Aorta (tissue), 5 donors: ENCODE data around the gene LRSAM1. TPM values are rescaled to one million over a fixed set of nuclear protein-coding genes. Genes with fewer than 3 reads are reported as not detected.

ENCODE experiments used
- ATAC-seq: fragments of 200-7000 bp; cut with Tn5 transposase; one replicate; pipeline ENCODE4 v1.9.1; 2022; ENCODE audit warnings: moderate library complexity; ENCODE audit not compliant: low FRiP score
- DNase-seq, 2 donors: peaks; one replicate each; pipeline ENCODE4 v3.0.0-alpha.2; 2020
- H3K27ac ChIP-seq, 2 donors: one replicate each; pipeline ENCODE4 v1.5.1; 2013; ENCODE audit warnings: low read length in 2 of 2, mild to moderate bottlenecking in 2 of 2, moderate library complexity in 2 of 2, control low read depth in 1 of 2, inconsistent platforms in 1 of 2, low read depth in 1 of 2
- H3K27me3 ChIP-seq, 2 donors: one replicate each; pipeline ENCODE4 v1.6.1; 2013; ENCODE audit warnings: control low read depth in 1 of 2, low read length in 1 of 2, mild to moderate bottlenecking in 1 of 2, moderate library complexity in 1 of 2; ENCODE audit not compliant: insufficient read depth in 2 of 2, control insufficient read depth in 1 of 2
- H3K36me3 ChIP-seq, 2 donors: one replicate each; pipeline ENCODE4 v1.6.1; 2013; ENCODE audit warnings: control low read depth in 1 of 2, low read length in 1 of 2, mild to moderate bottlenecking in 1 of 2; ENCODE audit not compliant: insufficient read depth in 2 of 2, control insufficient read depth in 1 of 2
- H3K4me1 ChIP-seq, 2 donors: one replicate each; pipeline ENCODE4 v1.6.1; 2013; ENCODE audit warnings: low read length in 2 of 2, control low read depth in 1 of 2, mild to moderate bottlenecking in 1 of 2, moderate library complexity in 1 of 2; ENCODE audit not compliant: insufficient read depth in 2 of 2, control insufficient read depth in 1 of 2
- H3K4me3 ChIP-seq, 2 donors: one replicate each; pipeline ENCODE4 v1.5.1; 2013; ENCODE audit warnings: low read length in 2 of 2, control low read depth in 1 of 2, mild to moderate bottlenecking in 1 of 2
- H3K9me3 ChIP-seq: one replicate; pipeline ENCODE4 v1.6.1; 2013; ENCODE audit warnings: mild to moderate bottlenecking, low read length; ENCODE audit not compliant: control insufficient read depth
- WGBS, 2 donors: extraction: QIAGEN DNeasy Blood & Tissue Kit; methylation state at CpG; one replicate each; pipeline ENCODE4 v1.1.7; 2013; 5-methylcytosine and 5-hydroxymethylcytosine counted together
- intact Hi-C, 2 donors: fragments of 100-400 bp; cut with DNase I; formaldehyde crosslinking; loops; one replicate each; pipeline versions ENCODE4 v1.14.2 to v1.15.0; 2022
- polyA plus RNA-seq, 2 donors: library from polyadenylated mRNA; stranded (reverse); fragments of 200-250 nt; gene quantifications; one replicate each; pipeline ENCODE4 v1.2.3, GENCODE V29; 2013
- total RNA-seq, 2 donors: library from RNA; stranded (reverse); fragmentation: NEBNext Ultra II Directional; extraction: Animal tissue kit (Norgen Biotek cat#: 25700); gene quantifications; one replicate each; pipeline ENCODE4 v1.2.1, GENCODE V29; 2021
- donor health status: healthy with polysubstance abuse.
- donor health status: Bipolar disorder and iron deficiency.
- donor health status: DM: no; HTN: no; CAD: no.
- donor health status: DM: no; HTN: no; CAD: no.
- donor health status: DM: yes; HTN: yes; CAD: no.

LRSAM1 gene
- total and polyA plus RNA-seq, 4 donors, result 9.3 to 38.8 (median 22.0) TPM

- ATAC-seq (no peak), DNase-seq (no peak)
- peak overlapping the region; percentile 35 to 71 for H3K27ac ChIP-seq
- no peak overlapping the region for H3K4me3 ChIP-seq
- no peaks in the 10 kb centered on the region for H3K9me3 ChIP-seq
- 82 to 83% methylated on average over 14 of the region's 14 CpGs for WGBS, 2 donors
- intact Hi-C loops, result no loop called here
- no peaks in the 10 kb centered on the region for H3K4me1 ChIP-seq
- H3K27me3 ChIP-seq, result no peaks in the 10 kb centered on the region
- peaks cover 0 to 2% of the 10 kb centered on the region in 2 donors for H3K36me3 ChIP-seq
Observed at GRCh38 chr9:127495884-127496555, 44.7 kb downstream of the LRSAM1 start.

GRCh38 chr9:127496974-127497373, 45.7 kb downstream of the LRSAM1 start:
- intact Hi-C loops, result no loop called here
- WGBS, 2 donors, result 84 to 85% methylated on average over 12 of the region's 12 CpGs

GRCh38 chr9:127497656-127498290, 46.5 kb downstream of the LRSAM1 start:
- WGBS, 2 donors, result 89 to 90% methylated on average over 13 of the region's 13 CpGs
- intact Hi-C loops, result no loop called here
- no peak for ATAC-seq
- no peak for DNase-seq
- no peaks in the 10 kb centered on the region for H3K4me1 ChIP-seq
- no peak overlapping the region for H3K4me3 ChIP-seq
- H3K27ac ChIP-seq, result no peak overlapping the region
- no peaks in the 10 kb centered on the region for H3K9me3 ChIP-seq
- H3K27me3 ChIP-seq, result no peaks in the 10 kb centered on the region
- H3K36me3 ChIP-seq, result no peaks in the 10 kb centered on the region

More at GRCh38 chr9:127496974-127497373, 45.7 kb downstream of the LRSAM1 start:
- no peaks in the 10 kb centered on the region for H3K27me3 ChIP-seq
- H3K4me3 ChIP-seq, result no peak overlapping the region
- H3K36me3 ChIP-seq, result no peaks in the 10 kb centered on the region
- no peak for DNase-seq
- H3K9me3 ChIP-seq, result no peaks in the 10 kb centered on the region
- H3K4me1 ChIP-seq, result no peaks in the 10 kb centered on the region
- ATAC-seq, result no peak
- H3K27ac ChIP-seq, result no peak overlapping the region

- no peaks in the 10 kb centered on the region for H3K27me3 ChIP-seq
- H3K4me3 ChIP-seq, result no peak overlapping the region
- ATAC-seq (no peak), DNase-seq (no peak)
- H3K36me3 ChIP-seq, result no peaks in the 10 kb centered on the region
- no peak overlapping the region for H3K27ac ChIP-seq
- no peaks in the 10 kb centered on the region for H3K9me3 ChIP-seq
- no peaks in the 10 kb centered on the region for H3K4me1 ChIP-seq
- intact Hi-C loops, result no loop called here
- WGBS, 2 donors, result 89 to 91% methylated on average over 5 of the region's 5 CpGs
Observed at GRCh38 chr9:127498298-127498697, 47.0 kb downstream of the LRSAM1 start.

GRCh38 chr9:127500399-127500798, 49.1 kb downstream of the LRSAM1 start:
- Histone ChIP-seq H3K9me3 (no peaks in the 10 kb centered on the region), H3K27ac (no peak overlapping the region), H3K27me3 (no peaks in the 10 kb centered on the region), H3K4me1 (no peaks in the 10 kb centered on the region), H3K36me3 (no peaks in the 10 kb centered on the region), H3K4me3 (no peak overlapping the region)
- 81 to 86% methylated on average over 6 of the region's 6 CpGs for WGBS, 2 donors
- DNase-seq (no peak), ATAC-seq (no peak)
- intact Hi-C loops, result loop anchor here (5.0 to 10.0 kb wide), 4 partner anchors 224 to 424 kb away; partner anchors contain the start of gene TOR2A (in 1 of the 2)

GRCh38 chr9:127500862-127501261, 49.6 kb downstream of the LRSAM1 start:
- WGBS, 2 donors, result 84 to 85% methylated on average over 9 of the region's 9 CpGs
- no peak overlapping the region for H3K27ac ChIP-seq
- intact Hi-C loops, result loop anchor here (5.0 to 10.0 kb wide), 4 partner anchors 224 to 424 kb away; partner anchors contain the start of gene TOR2A (in 1 of the 2)
- ATAC-seq, result no peak
- H3K9me3 ChIP-seq, result no peaks in the 10 kb centered on the region
- H3K27me3 ChIP-seq, result no peaks in the 10 kb centered on the region
- no peaks in the 10 kb centered on the region for H3K36me3 ChIP-seq
- no peak overlapping the region for H3K4me3 ChIP-seq
- H3K4me1 ChIP-seq, result no peaks in the 10 kb centered on the region
- DNase-seq, result no peak

GRCh38 chr9:127501821-127502343, 50.6 kb downstream of the LRSAM1 start:
- Histone ChIP-seq H3K4me3 (no peak overlapping the region), H3K36me3 (no peaks in the 10 kb centered on the region), H3K27ac (no peak overlapping the region), H3K9me3 (no peaks in the 10 kb centered on the region), H3K4me1 (no peaks in the 10 kb centered on the region), H3K27me3 (no peaks in the 10 kb centered on the region)
- DNase-seq (no peak), ATAC-seq (no peak)
- 81 to 83% methylated on average over 12 of the region's 12 CpGs for WGBS, 2 donors
- intact Hi-C loops, result loop anchor here (5.0 to 10.0 kb wide), 4 partner anchors 223 to 423 kb away; partner anchors contain the start of gene TOR2A (in 1 of the 2)

GRCh38 chr9:127502706-127503378, 51.5 kb downstream of the LRSAM1 start:
- Histone ChIP-seq H3K27me3 (no peaks in the 10 kb centered on the region), H3K4me3 (no peak overlapping the region), H3K4me1 (no peaks in the 10 kb centered on the region), H3K27ac (no peak overlapping the region), H3K36me3 (no peaks in the 10 kb centered on the region), H3K9me3 (no peaks in the 10 kb centered on the region)
- DNase-seq (no peak), ATAC-seq (no peak)
- intact Hi-C loops, result loop anchor here (5.0 to 10.0 kb wide), 4 partner anchors 222 to 422 kb away; partner anchors contain the start of gene TOR2A (in 1 of the 2)
- 84 to 90% methylated on average over 20 to 21 of the region's 21 CpGs for WGBS, 2 donors
